Measurements from ENCODE around the gene KRT4. TPM values are rescaled to one million over a fixed set of nuclear protein-coding genes. Genes with fewer than 3 reads are reported as not detected.

The KRT4 gene
- total RNA-seq, 2 experiments from 2014 or later: not detected

- intact Hi-C loops (cut with micrococcal nuclease; ENCODE audit: unreplicated experiment): no loop called here
- Histone ChIP-seq H3K9me2 (ENCODE audit: insufficient read depth, low read length) (no peaks in the 10 kb centered on the region), H3K36me3 (ENCODE audit: insufficient read depth, low read length) (no peaks in the 10 kb centered on the region), H4K20me1 (ENCODE audit: insufficient read depth, low read length) (no peaks in the 10 kb centered on the region), H3K27ac (ENCODE audit: low read depth, low read length, poor library complexity, severe bottlenecking) (no peak overlapping the region), H3K79me2 (ENCODE audit: insufficient read depth, low read depth, low read length) (no peaks in the 10 kb centered on the region), H3K9me3 (ENCODE audit: low read length) (no peaks in the 10 kb centered on the region), H3K4me1 (ENCODE audit: insufficient read depth, low read length, poor library complexity, severe bottlenecking) (no peaks in the 10 kb centered on the region), H3K4me2 (ENCODE audit: low read length) (no peak overlapping the region), H2AFZ (ENCODE audit: low read length) (no peak overlapping the region), H3K4me3 (ENCODE audit: low read depth, low read length, poor library complexity, severe bottlenecking) (no peak overlapping the region)
- ChIA-PET POLR2A (interaction anchor here (0.5 kb wide), 1 partner anchor 175 kb away, joined by 3 read pairs; no protein-coding TSS in a partner anchor), CTCF (ENCODE audit: unreplicated experiment) (no interaction called here)
- no peak for DNase-seq (ENCODE audit: low spot score)
- TF ChIP-seq EZH2phosphoT487 (IDR thresholded peaks at IDR 0.05; ENCODE audit: borderline replicate concordance, low read depth, low read length) (no peak), CTCF (conservative IDR thresholded peaks at IDR 0.05; ENCODE audit: low read length) (no peak)
- BruUV-seq (replicated peaks): no TSS peak
Measured at GRCh38 chr12:52807544-52808470, 6.1 kb downstream of the KRT4 start.

GRCh38 chr12:52806821-52807543 lies 6.9 kb downstream of the KRT4 start:
- H3K4me1 ChIP-seq (ENCODE audit: insufficient read depth, low read length, poor library complexity, severe bottlenecking): no peaks in the 10 kb centered on the region
- no peaks in the 10 kb centered on the region for H3K9me2 ChIP-seq (ENCODE audit: insufficient read depth, low read length)
- no TSS peak for BruUV-seq (replicated peaks)
- H3K36me3 ChIP-seq (ENCODE audit: insufficient read depth, low read length): no peaks in the 10 kb centered on the region
- TF ChIP-seq EZH2phosphoT487 (IDR thresholded peaks at IDR 0.05; ENCODE audit: borderline replicate concordance, low read depth, low read length) (no peak), CTCF (conservative IDR thresholded peaks at IDR 0.05; ENCODE audit: low read length) (no peak)
- H3K27ac ChIP-seq (ENCODE audit: low read depth, low read length, poor library complexity, severe bottlenecking): no peak overlapping the region
- no peaks in the 10 kb centered on the region for H4K20me1 ChIP-seq (ENCODE audit: insufficient read depth, low read length)
- H2AFZ ChIP-seq (ENCODE audit: low read length): no peak overlapping the region
- H3K79me2 ChIP-seq (ENCODE audit: insufficient read depth, low read depth, low read length): no peaks in the 10 kb centered on the region
- H3K4me3 ChIP-seq (ENCODE audit: low read depth, low read length, poor library complexity, severe bottlenecking): no peak overlapping the region
- ChIA-PET POLR2A (no interaction called here), CTCF (ENCODE audit: unreplicated experiment) (no interaction called here)
- H3K4me2 ChIP-seq (ENCODE audit: low read length): no peak overlapping the region
- intact Hi-C loops (cut with micrococcal nuclease; ENCODE audit: unreplicated experiment): no loop called here
- no peak for DNase-seq (ENCODE audit: low spot score)
- no peaks in the 10 kb centered on the region for H3K9me3 ChIP-seq (ENCODE audit: low read length)
